GM18517 (cell line): ENCODE results near the gene CHCHD6.

Experiments used
- ATAC-seq: cut with Tn5 transposase; IDR thresholded peaks from one replicate; pipeline ENCODE4 v1.9.1; 2021; ENCODE audit warnings: mild to moderate bottlenecking, moderate library complexity; ENCODE audit not compliant: unreplicated experiment

Gene CHCHD6

GRCh38 chr3:126986001-126986400, 282.0 kb downstream of the CHCHD6 start:
- no peak for ATAC-seq

GRCh38 chr3:126987129-126987528, 283.1 kb downstream of the CHCHD6 start:
- ATAC-seq, result no peak

- ATAC-seq, result no peak
Observed at GRCh38 chr3:126987596-126987995, 283.6 kb downstream of the CHCHD6 start.

- ATAC-seq, result no peak
Observed at GRCh38 chr3:126988451-126989021, 284.5 kb downstream of the CHCHD6 start.

GRCh38 chr3:126989316-126990023, 285.4 kb downstream of the CHCHD6 start:
- no peak for ATAC-seq

- no peak for ATAC-seq
Observed at GRCh38 chr3:126990024-126990700, 286.1 kb downstream of the CHCHD6 start.

GRCh38 chr3:126990890-126991289, 286.9 kb downstream of the CHCHD6 start:
- no peak for ATAC-seq

GRCh38 chr3:126991366-126992200, 287.5 kb downstream of the CHCHD6 start:
- ATAC-seq, result no peak

GRCh38 chr3:126992216-126992615, 288.2 kb downstream of the CHCHD6 start:
- no peak for ATAC-seq

GRCh38 chr3:126992776-126993175, 288.7 kb downstream of the CHCHD6 start:
- ATAC-seq, result no peak

- no peak for ATAC-seq
Observed at GRCh38 chr3:126993436-126993835, 289.4 kb downstream of the CHCHD6 start.

- no peak for ATAC-seq
Observed at GRCh38 chr3:126994661-126995245, 290.7 kb downstream of the CHCHD6 start.

GRCh38 chr3:126995254-126995780, 291.3 kb downstream of the CHCHD6 start:
- ATAC-seq, result no peak

- no peak for ATAC-seq
Observed at GRCh38 chr3:126995926-126996512, 292.0 kb downstream of the CHCHD6 start.

GRCh38 chr3:126996905-126997304, 292.9 kb downstream of the CHCHD6 start:
- ATAC-seq, result no peak

GRCh38 chr3:126997455-126998038, 293.5 kb downstream of the CHCHD6 start:
- no peak for ATAC-seq

GRCh38 chr3:126998320-126998719, 294.3 kb downstream of the CHCHD6 start:
- ATAC-seq, result no peak

- no peak for ATAC-seq
Observed at GRCh38 chr3:126998728-126999127, 294.7 kb downstream of the CHCHD6 start.

- ATAC-seq, result no peak
Observed at GRCh38 chr3:126999383-126999782, 295.3 kb downstream of the CHCHD6 start.

- ATAC-seq, result no peak
Observed at GRCh38 chr3:127000119-127000518, 296.1 kb downstream of the CHCHD6 start.
